ENCODE measurements around the gene ZSCAN12. TPM values are rescaled to one million over a fixed set of nuclear protein-coding genes. Genes with fewer than 3 reads are reported as not detected.
A peak's percentile ranks its signal among the peaks of the same experiment; 100 is the strongest.

Gene ZSCAN12
- total RNA-seq, 2 donors from 2014 or later, result 3.0 to 4.9 TPM

GRCh38 chr6:28351087-28351486 lies 48.5 kb downstream of the ZSCAN12 start:
- intact Hi-C loops (cut with DNase I), result loop anchor here (10.0 kb wide), 1 partner anchor 216 kb away; no protein-coding TSS in a partner anchor
- TF ChIP-seq CTCF (IDR thresholded peaks at IDR 0.05), result no peak
- no peak for TF ChIP-seq POLR2A (IDR thresholded peaks at IDR 0.05)
- Histone ChIP-seq H3K27me3 (no peaks in the 10 kb centered on the region), H3K4me3 (no peak overlapping the region), H3K27ac (peak overlapping the region in 3 of 4 donors; percentile 11 to 72 (median 40)), H3K36me3 (replicated peaks in 1 of 2; ENCODE audit: insufficient read depth in 1 of 2, low read depth in 2 of 2) (no peaks in the 10 kb centered on the region), H3K4me1 (peaks cover 35% of the 10 kb centered on the region), H3K9me3 (no peaks in the 10 kb centered on the region)
- 38 to 39% methylated on average over 2 of the region's 2 CpGs for WGBS, 2 donors
- ATAC-seq, result no peak
- DNase-seq, result peak in 3 of 4 donors; percentile 9 to 18 (median 16)

GRCh38 chr6:28349892-28350737 lies 49.4 kb downstream of the ZSCAN12 start, which contains the start of gene ZKSCAN3:
TSS of gene ZKSCAN3 (plus strand) at chr6:28349947. CDS start at chr6:28359587, 9,640 bp downstream.
- H3K36me3 ChIP-seq (replicated peaks in 1 of 2; ENCODE audit: insufficient read depth in 1 of 2, low read depth in 2 of 2), result no peaks in the 10 kb centered on the region
- DNase-seq, result peak; percentile 80 to 86 (median 82)
- peak within 1 kb of the TSS; percentile 40 to 79 (median 68) for H3K27ac ChIP-seq
- TF ChIP-seq CTCF (IDR thresholded peaks at IDR 0.05) (no peak), POLR2A (IDR thresholded peaks at IDR 0.05) (peak in 2 of 3 donors; percentile 63 to 74)
- intact Hi-C loops (cut with DNase I), result loop anchor here (10.0 kb wide), 1 partner anchor 215 kb away; no protein-coding TSS in a partner anchor
- H3K27me3 ChIP-seq, result no peaks in the 10 kb centered on the region
- peak within 1 kb of the TSS; percentile 76 for H3K4me3 ChIP-seq
- H3K4me1 ChIP-seq, result peaks cover 29% of the 10 kb centered on the region
- ATAC-seq, result peak; percentile 87
- no peaks in the 10 kb centered on the region for H3K9me3 ChIP-seq
- WGBS, 2 donors, result 0 to 1% methylated on average over 21 to 30 of the region's 30 CpGs

- ATAC-seq, result peak; percentile 4
- Histone ChIP-seq H3K27ac (peak overlapping the region in 3 of 4 donors; percentile 40 to 79 (median 72)), H3K4me1 (peaks cover 23% of the 10 kb centered on the region), H3K9me3 (no peaks in the 10 kb centered on the region), H3K27me3 (no peaks in the 10 kb centered on the region), H3K36me3 (replicated peaks in 1 of 2; ENCODE audit: insufficient read depth in 1 of 2, low read depth in 2 of 2) (no peaks in the 10 kb centered on the region), H3K4me3 (peak overlapping the region; percentile 76)
- DNase-seq, result no peak
- intact Hi-C loops (cut with DNase I), result no loop called here
- 0 to 1% methylated on average over 9 of the region's 9 CpGs for WGBS, 2 donors
- no peak for TF ChIP-seq POLR2A (IDR thresholded peaks at IDR 0.05)
- no peak for TF ChIP-seq CTCF (IDR thresholded peaks at IDR 0.05)
Observed at GRCh38 chr6:28349344-28349891, 50.1 kb downstream of the ZSCAN12 start.

GRCh38 chr6:28347119-28347518 lies 52.4 kb downstream of the ZSCAN12 start:
- Histone ChIP-seq H3K9me3 (no peaks in the 10 kb centered on the region), H3K4me1 (peaks cover 15% of the 10 kb centered on the region), H3K27me3 (no peaks in the 10 kb centered on the region), H3K27ac (no peak overlapping the region), H3K36me3 (replicated peaks in 1 of 2; ENCODE audit: insufficient read depth in 1 of 2, low read depth in 2 of 2) (no peaks in the 10 kb centered on the region), H3K4me3 (no peak overlapping the region)
- TF ChIP-seq POLR2A (IDR thresholded peaks at IDR 0.05) (no peak), CTCF (IDR thresholded peaks at IDR 0.05) (no peak)
- intact Hi-C loops (cut with DNase I), result no loop called here
- 5 to 8% methylated on average over 2 of the region's 2 CpGs for WGBS, 2 donors
- ATAC-seq, result no peak
- DNase-seq, result no peak

All from body of pancreas (tissue), 4 donors.